Sigmoid colon (tissue), 4 donors: ENCODE results near the gene ARMH1.

Experiments
- CTCF ChIP-seq, 4 experiments: fragments of 450-650 bp in 3 of 4; fragments of 200-600 bp in 1 of 4; IDR thresholded peaks; one replicate each; pipeline ENCODE4 v1.5.1; 2016 to 2019; ENCODE audit warnings: antibody characterized with exemption in 4 of 4, mild to moderate bottlenecking in 3 of 4, moderate library complexity in 2 of 4
- EP300 ChIP-seq, 4 donors: sonication (generic); formaldehyde crosslinking; IDR thresholded peaks; one replicate each; pipeline ENCODE4 v1.6.1; 2017; ENCODE audit warnings: antibody characterized with exemption in 4 of 4
- POLR2A ChIP-seq, 2 donors: fragments of 450-650 bp; IDR thresholded peaks; one replicate each; pipeline ENCODE4 v1.6.1; 2016; ENCODE audit warnings: antibody characterized with exemption in 2 of 2, mild to moderate bottlenecking in 2 of 2, moderate library complexity in 2 of 2
- POLR2AphosphoS5 ChIP-seq, 4 donors: sonication (generic); formaldehyde crosslinking; IDR thresholded peaks; one replicate each; pipeline ENCODE4 v1.6.1; 2017; ENCODE audit warnings: antibody characterized with exemption in 4 of 4

- TF ChIP-seq CTCF (IDR thresholded peaks at IDR 0.05) (no peak), POLR2A (IDR thresholded peaks at IDR 0.05) (no peak), EP300 (IDR thresholded peaks at IDR 0.05) (peak in 1 of 4 donors; percentile 3), POLR2AphosphoS5 (IDR thresholded peaks at IDR 0.05) (peak in 2 of 4 donors; percentile 45 to 56)
Measured at GRCh38 chr1:44645476-44646244, 28.9 kb upstream of the ARMH1 start.
